NCI-H146 treated with DMSO at 0.1 percent for 48 hours (cell line): ENCODE data around the gene SLC9A7.
A peak's percentile ranks its signal among the peaks of the same experiment; 100 is the strongest.
"Not testable (repeated sequence)": the region's sequence is repeated elsewhere in the genome, so short reads cannot be mapped to it uniquely, and the experiment has no call there.

Source experiments
- DNase-seq: peaks from one replicate; lab custom pipeline; 2025; ENCODE audit not compliant: unreplicated experiment; lab: John Stamatoyannopoulos, UW

SLC9A7 gene

GRCh38 chrX:46754586-46755061, 4.3 kb downstream of the SLC9A7 start:
- no peak for DNase-seq

DNA sequence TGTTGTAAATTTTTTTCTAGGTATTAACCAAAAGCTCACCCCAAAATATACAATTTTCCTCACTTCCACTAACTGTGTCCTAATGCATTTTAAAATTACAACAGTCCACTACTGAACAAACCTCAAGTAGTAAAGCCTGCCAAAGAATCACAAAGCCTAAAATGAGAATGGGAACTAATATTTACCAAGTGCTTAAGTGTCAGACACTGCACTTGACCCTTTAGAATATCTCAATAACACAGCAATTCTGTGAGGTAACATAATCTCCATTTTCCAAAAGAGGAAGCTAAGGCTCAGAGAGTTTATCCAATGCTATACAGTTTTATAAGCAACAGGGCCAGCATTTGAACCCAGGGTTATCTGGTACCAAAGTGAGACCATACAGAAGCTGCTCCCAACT, 4.9 kb downstream of the SLC9A7 start:
- no peak for DNase-seq

DNA sequence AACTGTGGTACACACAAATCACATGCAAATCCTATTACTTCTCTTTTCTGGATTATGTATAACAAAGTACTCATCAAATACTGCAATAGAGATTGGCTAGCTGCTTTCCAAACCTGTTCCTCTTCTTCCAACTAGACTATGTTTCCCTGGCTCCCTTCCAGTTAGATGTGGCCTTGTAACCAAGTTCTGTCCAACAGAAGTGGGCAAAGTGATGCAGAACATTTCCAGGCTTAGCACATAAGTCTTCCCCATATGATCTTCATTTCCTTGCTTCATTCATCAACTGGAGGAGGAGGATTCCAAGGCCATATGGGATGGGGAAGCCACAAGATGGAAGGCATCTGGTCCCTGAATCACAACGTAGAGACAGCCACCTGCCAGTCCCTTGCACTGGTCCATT, 8.0 kb downstream of the SLC9A7 start:
- DNase-seq: no peak

DNA sequence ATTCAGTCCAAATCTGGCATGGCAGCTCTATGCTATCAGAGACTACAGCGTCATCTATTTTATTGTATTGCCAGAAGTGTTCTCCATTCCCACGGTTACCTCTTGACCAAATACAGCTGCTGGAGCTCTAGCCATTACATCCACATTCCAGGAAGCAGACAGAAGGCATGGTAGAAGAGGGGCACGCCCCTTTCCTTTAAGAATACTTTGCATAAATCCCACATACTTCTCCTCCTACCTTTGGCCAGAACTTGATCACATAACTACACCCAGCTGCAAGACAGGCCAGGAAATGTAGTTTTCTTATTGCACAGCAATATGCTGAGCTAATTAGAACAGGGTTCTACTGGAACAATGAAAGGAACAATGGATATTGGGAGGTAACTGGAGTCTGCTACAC, 14.9 kb downstream of the SLC9A7 start:
- DNase-seq: no peak

DNA sequence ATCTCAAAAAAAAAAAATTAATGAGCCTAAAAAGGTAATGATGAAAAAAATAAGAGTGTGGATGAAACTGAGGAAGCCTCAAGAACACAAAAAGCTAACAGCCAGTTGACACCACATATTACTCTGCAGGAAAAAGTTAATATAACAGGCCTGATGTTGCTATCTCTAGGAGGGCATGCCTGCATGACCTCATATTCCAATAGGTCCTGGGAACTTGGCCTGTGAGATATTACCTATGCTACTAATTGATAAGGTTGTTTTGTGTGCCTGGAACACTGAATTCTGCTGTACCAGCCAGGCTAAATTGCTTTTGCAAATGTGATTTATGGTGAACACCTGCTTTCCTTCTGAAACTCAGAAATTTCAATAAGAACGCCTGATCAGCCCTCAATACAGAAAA, 15.9 kb downstream of the SLC9A7 start:
- no peak for DNase-seq

- DNase-seq: no peak
Measured at GRCh38 chrX:46739736-46740135, 19.2 kb downstream of the SLC9A7 start.

GRCh38 chrX:46737462-46737861, 21.5 kb downstream of the SLC9A7 start:
- DNase-seq: no peak

- no peak for DNase-seq
Measured at GRCh38 chrX:46737041-46737440, 21.9 kb downstream of the SLC9A7 start.

DNA sequence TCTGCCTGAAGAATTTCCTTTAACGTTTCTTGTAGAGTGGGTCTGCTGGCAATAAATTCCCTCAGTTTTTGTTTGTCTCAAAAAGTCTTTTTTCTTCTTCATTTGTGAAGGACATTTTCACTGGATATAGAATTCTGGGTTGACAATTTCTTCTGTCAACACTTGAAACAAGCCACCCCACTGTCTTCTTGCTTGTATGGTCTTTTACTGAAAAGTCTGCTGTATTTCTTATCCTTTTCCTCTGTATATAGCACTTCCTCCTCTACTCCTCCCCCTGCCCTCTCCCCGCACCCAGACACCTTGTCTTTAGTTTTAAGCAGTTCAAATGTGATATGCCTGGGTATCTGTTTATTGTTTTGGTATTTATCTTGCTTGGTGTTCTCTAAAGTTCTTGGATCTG, 23.3 kb downstream of the SLC9A7 start:
- DNase-seq: no peak

DNA sequence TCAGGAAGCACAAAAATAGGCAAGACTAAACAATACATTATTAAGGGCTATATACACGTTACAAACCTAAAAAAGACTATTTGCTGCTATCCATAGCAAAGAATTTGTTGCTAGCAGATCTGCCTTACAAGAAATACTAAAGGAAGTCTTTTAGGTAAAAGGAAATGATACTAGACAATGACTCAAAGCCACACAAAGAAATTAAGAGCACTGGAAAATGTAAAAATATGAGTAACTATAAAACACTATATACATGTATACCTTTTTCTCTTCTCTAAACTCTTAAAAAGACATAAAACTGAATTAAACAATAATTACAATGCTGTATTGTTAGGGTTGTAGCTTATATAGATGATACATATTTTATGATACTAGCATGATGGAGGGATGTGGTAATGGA, 25.7 kb downstream of the SLC9A7 start:
- DNase-seq: no peak

DNA sequence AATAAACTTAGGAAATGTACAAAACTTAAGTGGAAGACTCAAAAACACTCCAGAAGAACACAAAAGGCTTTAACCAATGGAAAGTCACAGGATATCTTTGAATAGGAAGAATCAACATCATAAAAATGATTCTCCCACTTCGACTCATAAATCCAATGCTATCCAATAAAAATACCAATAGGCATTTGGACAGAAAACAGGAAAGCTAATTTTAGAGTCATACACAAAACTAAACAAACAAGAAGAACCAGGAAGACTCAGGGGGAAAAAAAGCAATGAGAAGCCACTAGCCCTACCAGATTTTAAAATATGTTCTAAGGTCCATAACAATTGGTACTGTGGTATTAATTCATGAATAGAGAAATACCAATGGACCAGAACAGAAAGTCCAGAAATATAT, 28.2 kb downstream of the SLC9A7 start:
- no peak for DNase-seq

DNA sequence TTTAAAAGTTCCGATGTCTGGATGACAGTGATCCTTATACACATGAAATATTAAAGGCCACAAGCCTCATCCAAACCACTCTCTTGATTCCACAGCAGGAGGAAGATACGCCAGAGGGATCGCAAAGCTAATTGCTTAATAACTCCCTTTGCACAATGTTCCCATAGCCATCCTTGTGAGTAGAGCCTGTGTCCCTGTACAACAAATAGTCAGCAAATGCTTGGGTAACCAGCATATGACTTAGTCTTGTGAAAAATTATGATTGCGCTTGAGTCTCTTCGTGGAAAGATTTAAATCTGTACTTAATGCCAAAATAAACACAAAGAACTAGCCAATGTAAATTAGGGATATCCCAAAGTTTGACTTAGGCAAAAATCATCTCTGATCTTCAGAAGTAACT, 31.5 kb downstream of the SLC9A7 start:
- no peak for DNase-seq

DNA sequence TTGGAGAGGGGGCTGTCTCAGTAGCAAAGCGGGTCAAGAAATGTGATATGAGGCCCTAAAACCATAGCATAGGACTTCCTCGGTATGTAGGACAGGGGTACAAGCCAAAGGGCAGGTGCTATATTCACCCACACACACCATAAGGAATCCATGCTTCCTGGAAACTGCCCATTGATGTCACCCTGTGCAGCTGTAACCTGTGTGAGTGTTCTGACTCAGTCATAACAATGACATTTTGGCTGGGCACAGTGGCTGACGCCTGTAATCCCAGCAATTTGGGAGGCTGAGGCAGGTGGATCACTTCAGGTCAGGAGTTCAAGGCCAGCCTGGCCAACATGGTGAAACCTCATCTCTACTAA, 35.4 kb downstream of the SLC9A7 start:
- not testable (repeated sequence) for DNase-seq

DNA sequence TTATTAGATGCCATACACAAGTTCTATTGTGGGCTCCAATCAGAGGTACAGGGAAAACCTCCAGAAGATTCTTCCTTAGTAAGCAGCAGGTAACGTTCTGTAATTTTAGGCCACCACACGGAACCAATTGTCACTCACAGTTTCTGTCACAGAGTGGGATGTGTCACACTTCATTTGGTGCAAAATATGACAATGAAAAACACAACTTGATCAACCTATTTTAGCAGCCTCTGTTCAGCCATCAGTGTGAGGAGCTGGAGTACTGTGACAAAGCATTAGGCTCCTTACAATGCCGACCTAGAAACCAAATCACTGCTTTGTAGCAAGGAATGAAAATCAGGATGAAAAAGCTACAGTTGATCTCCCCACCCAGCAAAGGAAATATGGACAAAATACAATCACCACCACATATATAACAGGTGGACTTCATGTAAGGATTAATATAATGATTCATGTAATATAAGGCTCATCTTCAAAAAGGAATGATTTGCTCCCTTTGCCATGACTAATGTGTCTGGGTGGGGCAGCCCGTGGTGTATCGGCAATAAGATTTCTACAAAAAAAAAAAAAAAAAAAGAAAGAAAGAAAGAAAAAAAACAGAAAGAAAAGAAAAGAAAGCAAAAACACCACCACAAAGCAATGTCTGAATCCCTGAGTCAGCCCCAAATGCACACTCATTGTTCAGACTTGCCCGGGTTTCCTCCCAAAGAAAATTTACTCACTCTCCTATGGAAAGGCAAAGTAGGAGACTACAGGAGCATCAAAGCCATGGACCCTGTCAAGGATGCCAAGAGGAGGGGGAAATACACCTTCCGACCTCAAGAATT, 36.0 kb downstream of the SLC9A7 start:
- DNase-seq: no peak

DNA sequence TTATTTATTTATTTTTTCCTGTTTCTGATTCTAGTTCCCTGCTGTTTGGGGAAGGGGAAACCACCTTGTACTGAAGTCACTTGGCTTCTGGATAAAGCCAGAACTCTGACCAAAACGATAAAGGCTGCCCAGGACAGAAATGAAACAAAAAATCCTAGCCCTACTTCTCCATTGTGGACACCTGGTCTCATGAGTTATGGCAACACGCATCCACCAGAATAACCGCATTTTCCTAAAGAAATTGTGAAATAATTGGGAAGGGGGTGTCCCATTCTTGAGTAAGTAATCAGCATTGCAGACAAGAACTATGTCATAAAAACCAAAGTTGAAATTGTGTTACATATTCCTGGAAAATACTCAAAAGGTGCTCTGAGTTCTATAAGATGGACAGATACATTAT, 42.1 kb downstream of the SLC9A7 start:
- DNase-seq: no peak

- no peak for DNase-seq
Measured at GRCh38 chrX:46715997-46716396, 42.9 kb downstream of the SLC9A7 start.

DNA sequence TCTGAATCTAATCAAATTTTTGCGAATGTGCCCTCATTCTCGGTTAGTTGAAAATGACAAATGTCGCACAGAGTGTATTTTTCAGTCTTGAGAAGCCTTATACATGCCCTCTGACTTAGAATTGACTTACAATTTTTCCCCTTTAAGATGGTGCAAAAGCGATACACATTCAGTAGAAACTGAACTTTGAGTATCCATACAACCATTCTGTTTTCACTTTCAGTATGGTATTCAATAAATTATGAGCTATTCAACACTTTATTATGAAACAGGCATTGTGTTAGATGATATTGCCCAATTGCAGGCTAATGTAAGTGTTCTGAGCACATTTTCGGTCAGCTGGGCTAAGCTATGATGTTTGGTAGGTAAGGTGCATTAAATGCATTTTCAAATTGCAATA, 43.4 kb downstream of the SLC9A7 start:
- no peak for DNase-seq

DNA sequence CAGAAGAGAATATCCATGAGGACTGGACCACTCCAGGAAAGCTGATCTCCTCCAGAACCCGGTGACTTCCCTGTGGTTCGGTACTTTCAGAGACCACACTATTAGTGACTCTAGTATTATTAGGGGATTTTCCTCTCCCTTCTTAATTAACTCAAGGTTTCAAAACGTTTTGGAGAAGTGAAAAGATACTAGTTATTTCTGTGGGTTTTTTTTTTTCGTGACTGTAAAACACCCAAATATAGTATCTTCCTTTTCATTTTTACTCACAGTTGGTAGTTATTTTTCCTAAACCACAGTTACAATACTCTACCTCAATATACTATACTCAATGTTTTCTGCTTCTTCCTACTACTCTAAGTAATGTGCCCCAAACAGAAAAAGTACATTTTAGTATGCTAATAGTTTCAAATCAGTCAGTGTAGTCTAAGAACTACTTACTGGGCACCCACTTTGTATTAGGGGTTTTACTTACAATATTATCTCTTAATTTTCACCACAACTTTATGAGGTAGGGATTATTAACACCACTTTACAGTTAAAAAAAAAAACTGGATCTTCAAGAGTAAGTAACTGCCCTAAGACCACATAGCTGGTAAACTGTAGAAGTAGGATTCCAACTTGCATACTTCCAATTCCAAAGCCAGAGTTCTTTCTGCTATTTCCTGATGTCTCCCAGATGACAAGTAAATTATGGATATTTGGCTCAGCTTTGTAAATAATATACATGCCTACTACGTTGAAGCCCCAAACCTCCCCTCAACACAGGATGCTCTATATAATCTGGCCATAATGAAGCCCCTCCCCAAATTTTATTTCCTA, 45.0 kb downstream of the SLC9A7 start:
- DNase-seq: no peak

- no peak for DNase-seq
Measured at GRCh38 chrX:46712764-46713163, 46.2 kb downstream of the SLC9A7 start.

DNA sequence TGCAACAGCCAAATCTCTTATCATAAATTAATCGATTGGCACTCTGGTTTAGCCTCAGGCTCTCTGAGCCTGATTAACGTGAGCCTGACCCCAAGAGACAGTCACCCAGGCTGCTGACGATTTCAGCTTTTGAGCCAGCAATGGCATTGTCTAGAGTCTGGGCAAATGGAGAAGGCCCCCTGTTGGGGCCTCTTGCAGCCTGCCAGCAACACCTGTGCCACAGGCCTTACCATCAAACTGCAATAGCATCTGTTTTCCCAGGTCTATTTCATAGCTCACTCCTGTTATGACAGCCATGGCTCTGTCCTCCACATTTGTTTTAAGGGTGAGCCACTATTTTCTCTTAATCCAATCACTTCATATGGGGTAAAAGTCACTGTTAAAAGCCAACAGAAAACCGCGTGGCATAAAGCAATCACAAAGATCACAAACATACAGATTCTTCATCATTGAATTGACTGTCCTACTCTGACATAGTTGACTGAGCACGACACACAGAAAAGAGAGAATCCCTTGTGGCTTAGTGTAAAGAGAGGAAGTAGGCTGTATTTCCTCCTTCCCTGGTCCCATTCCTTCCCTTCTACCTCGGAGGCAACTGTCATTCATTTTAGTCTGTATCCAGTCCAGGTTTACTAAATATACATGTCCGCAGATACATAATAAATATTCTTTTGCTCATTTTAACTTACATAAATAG, 47.8 kb downstream of the SLC9A7 start:
- peak; percentile 81 for DNase-seq

DNA sequence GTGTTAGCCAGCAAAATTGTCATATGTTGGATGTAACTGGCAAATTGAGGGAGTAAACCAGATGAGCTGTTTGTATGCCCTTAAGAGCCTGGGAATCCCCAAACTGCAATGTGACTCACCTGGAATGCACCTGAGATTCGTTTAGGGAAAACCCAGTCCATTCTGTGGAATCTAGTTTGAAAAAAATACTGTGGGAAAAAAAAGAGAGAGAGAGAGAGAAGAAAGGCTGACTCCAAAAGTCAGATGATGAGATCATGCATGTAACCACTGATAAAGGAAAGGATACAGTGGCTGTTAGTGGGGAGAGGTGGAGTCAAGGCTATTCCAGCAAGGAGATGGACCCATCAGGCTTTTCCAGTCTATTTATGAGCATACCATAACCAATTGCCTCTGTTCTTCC, 48.5 kb downstream of the SLC9A7 start:
- DNase-seq: no peak
